ENCODE results near the gene ARHGEF19. TPM values are rescaled to one million over a fixed set of nuclear protein-coding genes. Genes with fewer than 3 reads are reported as not detected.

The ARHGEF19 gene
- total and polyA plus RNA-seq, 2 experiments from 2014 or later, result 8.6 to 14.2 TPM

DNA sequence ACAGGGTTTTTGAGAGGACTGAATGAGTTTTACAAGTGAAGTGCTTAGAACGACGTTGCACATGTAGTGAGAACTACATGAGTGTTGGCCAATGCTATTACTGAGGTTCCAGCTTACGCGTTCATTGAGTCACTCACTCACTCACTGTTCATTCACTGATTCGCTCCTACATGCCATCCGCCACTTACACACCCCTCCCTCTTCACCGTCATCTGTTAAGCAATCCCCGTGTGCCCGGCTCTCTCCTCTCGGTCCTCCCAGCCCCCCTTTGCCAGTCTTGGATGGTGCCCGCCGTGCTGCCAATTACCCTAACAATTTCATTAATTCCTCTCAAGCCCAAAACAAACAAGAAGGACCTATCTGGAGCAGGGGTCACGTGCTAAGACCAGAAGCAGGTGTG, 29.3 kb downstream of the ARHGEF19 start:
- peak overlapping the region; percentile 87 for H3K27ac ChIP-seq

GRCh38 chr1:16181887-16182719, 30.3 kb downstream of the ARHGEF19 start:
- no peak for TF ChIP-seq EZH2phosphoT487 (IDR thresholded peaks at IDR 0.05; ENCODE audit: insufficient read depth, low read depth)
- no peak for TF ChIP-seq EZH2 (IDR thresholded peaks at IDR 0.05; ENCODE audit: insufficient read depth, poor library complexity, severe bottlenecking)
- no peaks in the 10 kb centered on the region for H3K79me2 ChIP-seq (ENCODE audit: insufficient read depth)
- H3K4me3 ChIP-seq, result peak overlapping the region; percentile 21; the same call in 1 of the 2 replicates
- H3F3A ChIP-seq (ENCODE audit: insufficient read depth), result peaks cover 15% of the 10 kb centered on the region
- peak overlapping the region; percentile 74 for H3K4me2 ChIP-seq (ENCODE audit: unreplicated experiment)
- no peaks in the 10 kb centered on the region for H3K9me3 ChIP-seq (ENCODE audit: low read depth)
- H3K9ac ChIP-seq, result peak overlapping the region; percentile 81
- peak overlapping the region; percentile 81 for H2AFZ ChIP-seq
- no peaks in the 10 kb centered on the region for H3K9me2 ChIP-seq (ENCODE audit: insufficient read depth)
- no peaks in the 10 kb centered on the region for H4K20me1 ChIP-seq (ENCODE audit: insufficient read depth)
- H3K27ac ChIP-seq, result peak overlapping the region; percentile 87
- WGBS, 2 experiments (ENCODE audit: low coverage in 1 of 2, low lambda C conversion rate in 2 of 2, missing lambda C conversion rate in 2 of 2), result 20 to 23% methylated on average over 18 of the region's 18 CpGs
- H3K4me1 ChIP-seq (ENCODE audit: insufficient read depth), result peaks cover 34% of the 10 kb centered on the region
- peak; percentile 96 for DNase-seq
- H3K36me3 ChIP-seq (ENCODE audit: low read depth), result no peaks in the 10 kb centered on the region
- H3K27me3 ChIP-seq (replicated peaks; ENCODE audit: insufficient read depth), result no peaks in the 10 kb centered on the region
- in situ Hi-C loops (cut with MboI), result no loop called here

More for the DNA sequence above, 29.3 kb downstream of the ARHGEF19 start:
- Histone ChIP-seq H3K4me3 (no peak overlapping the region), H3K4me2 (ENCODE audit: unreplicated experiment) (peak overlapping the region; percentile 74), H3K36me3 (ENCODE audit: low read depth) (no peaks in the 10 kb centered on the region), H3K79me2 (ENCODE audit: insufficient read depth) (no peaks in the 10 kb centered on the region), H3K4me1 (ENCODE audit: insufficient read depth) (peaks cover 37% of the 10 kb centered on the region), H3K9me2 (ENCODE audit: insufficient read depth) (no peaks in the 10 kb centered on the region), H4K20me1 (ENCODE audit: insufficient read depth) (no peaks in the 10 kb centered on the region), H2AFZ (no peak overlapping the region), H3K9me3 (ENCODE audit: low read depth) (no peaks in the 10 kb centered on the region), H3K9ac (peak overlapping the region; percentile 81), H3K27me3 (replicated peaks; ENCODE audit: insufficient read depth) (no peaks in the 10 kb centered on the region), H3F3A (ENCODE audit: insufficient read depth) (peaks cover 15% of the 10 kb centered on the region)
- DNase-seq, result peak; percentile 99
- in situ Hi-C loops (cut with MboI), result no loop called here
- WGBS, 2 experiments (ENCODE audit: low coverage in 1 of 2, low lambda C conversion rate in 2 of 2, missing lambda C conversion rate in 2 of 2), result 8 to 9% methylated on average over 13 of the region's 13 CpGs
- no peak for TF ChIP-seq EZH2phosphoT487 (IDR thresholded peaks at IDR 0.05; ENCODE audit: insufficient read depth, low read depth)
- no peak for TF ChIP-seq EZH2 (IDR thresholded peaks at IDR 0.05; ENCODE audit: insufficient read depth, poor library complexity, severe bottlenecking)

- H3K4me3 ChIP-seq, result no peak overlapping the region
- peaks cover 48% of the 10 kb centered on the region for H3K4me1 ChIP-seq (ENCODE audit: insufficient read depth)
- H2AFZ ChIP-seq, result no peak overlapping the region
- WGBS, 2 experiments (ENCODE audit: low coverage in 1 of 2, low lambda C conversion rate in 2 of 2, missing lambda C conversion rate in 2 of 2), result 73% methylated on average over 13 of the region's 13 CpGs
- H3F3A ChIP-seq (ENCODE audit: insufficient read depth), result peaks cover 26% of the 10 kb centered on the region
- no peak overlapping the region for H3K9ac ChIP-seq
- in situ Hi-C loops (cut with MboI), result no loop called here
- no peaks in the 10 kb centered on the region for H3K9me3 ChIP-seq (ENCODE audit: low read depth)
- H3K4me2 ChIP-seq (ENCODE audit: unreplicated experiment), result peak overlapping the region; percentile 8
- no peak for TF ChIP-seq EZH2 (IDR thresholded peaks at IDR 0.05; ENCODE audit: insufficient read depth, poor library complexity, severe bottlenecking)
- no peak for TF ChIP-seq EZH2phosphoT487 (IDR thresholded peaks at IDR 0.05; ENCODE audit: insufficient read depth, low read depth)
- DNase-seq, result peak; percentile 65
- H3K36me3 ChIP-seq (ENCODE audit: low read depth), result no peaks in the 10 kb centered on the region
- no peaks in the 10 kb centered on the region for H3K9me2 ChIP-seq (ENCODE audit: insufficient read depth)
- H3K27ac ChIP-seq, result no peak overlapping the region
- no peaks in the 10 kb centered on the region for H4K20me1 ChIP-seq (ENCODE audit: insufficient read depth)
- no peaks in the 10 kb centered on the region for H3K79me2 ChIP-seq (ENCODE audit: insufficient read depth)
- H3K27me3 ChIP-seq (replicated peaks; ENCODE audit: insufficient read depth), result no peaks in the 10 kb centered on the region
Observed at GRCh38 chr1:16180291-16180824, 32.1 kb downstream of the ARHGEF19 start.

DNA sequence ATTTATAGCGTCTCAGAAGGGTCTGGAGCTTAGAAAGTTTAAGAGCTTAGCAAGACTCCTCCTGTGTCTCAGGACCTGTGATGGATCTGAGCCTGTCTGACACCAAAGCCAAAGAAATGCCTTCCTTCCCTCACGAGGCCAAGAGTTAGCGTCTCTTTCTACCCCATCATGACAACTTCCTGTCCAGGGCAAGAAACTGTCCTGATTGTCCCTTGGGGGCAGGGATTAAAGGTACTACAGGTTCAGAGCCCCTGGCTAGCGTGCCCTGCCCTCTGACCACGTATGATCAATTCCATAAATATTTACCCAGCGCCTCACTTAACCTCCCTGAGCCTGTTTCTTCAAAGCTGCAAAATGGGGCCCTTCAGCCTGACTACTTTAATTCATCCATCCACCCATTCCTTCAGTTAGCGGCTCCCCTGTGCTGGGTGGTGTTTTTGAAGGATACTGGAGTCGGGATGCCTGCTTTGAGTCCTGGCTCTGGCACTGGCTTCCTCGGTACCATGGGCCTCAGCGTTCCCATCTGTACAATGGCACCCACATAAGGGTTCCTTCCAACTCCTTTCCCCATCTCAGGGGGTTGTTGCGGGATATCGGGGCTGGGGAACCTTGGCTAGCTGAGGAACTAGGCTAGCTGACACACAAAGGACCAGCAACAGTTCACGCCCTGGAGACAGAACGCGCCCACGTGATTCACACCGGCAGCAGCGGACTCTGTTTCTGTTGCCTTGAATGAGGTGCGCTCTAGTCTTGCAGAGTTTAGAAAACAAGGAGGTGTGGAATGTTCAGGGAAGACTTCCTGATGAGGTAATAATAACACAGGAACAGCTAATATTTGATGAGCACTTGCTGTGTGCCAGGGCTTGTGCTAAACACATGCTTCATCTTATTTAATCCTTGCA, 33.6 kb downstream of the ARHGEF19 start:
- H3K4me2 ChIP-seq (ENCODE audit: unreplicated experiment), result no peak overlapping the region
- no peak for DNase-seq
- H2AFZ ChIP-seq, result no peak overlapping the region
- H3K27ac ChIP-seq, result no peak overlapping the region
- no peaks in the 10 kb centered on the region for H3K36me3 ChIP-seq (ENCODE audit: low read depth)
- no peak overlapping the region for H3K4me3 ChIP-seq
- no peaks in the 10 kb centered on the region for H4K20me1 ChIP-seq (ENCODE audit: insufficient read depth)
- H3K27me3 ChIP-seq (replicated peaks; ENCODE audit: insufficient read depth), result no peaks in the 10 kb centered on the region
- 87 to 91% methylated on average over 19 of the region's 19 CpGs for WGBS, 2 experiments (ENCODE audit: low coverage in 1 of 2, low lambda C conversion rate in 2 of 2, missing lambda C conversion rate in 2 of 2)
- peaks cover 26% of the 10 kb centered on the region for H3F3A ChIP-seq (ENCODE audit: insufficient read depth)
- H3K4me1 ChIP-seq (ENCODE audit: insufficient read depth), result peaks cover 61% of the 10 kb centered on the region
- no peaks in the 10 kb centered on the region for H3K9me2 ChIP-seq (ENCODE audit: insufficient read depth)
- H3K9me3 ChIP-seq (ENCODE audit: low read depth), result no peaks in the 10 kb centered on the region
- in situ Hi-C loops (cut with MboI), result no loop called here
- H3K9ac ChIP-seq, result no peak overlapping the region
- TF ChIP-seq EZH2 (IDR thresholded peaks at IDR 0.05; ENCODE audit: insufficient read depth, poor library complexity, severe bottlenecking) (no peak), EZH2phosphoT487 (IDR thresholded peaks at IDR 0.05; ENCODE audit: insufficient read depth, low read depth) (no peak)
- H3K79me2 ChIP-seq (ENCODE audit: insufficient read depth), result no peaks in the 10 kb centered on the region

Data from GM23248 (cell line).